HepG2 (cell line): ENCODE results near the gene GFY. TPM values are rescaled to one million over a fixed set of nuclear protein-coding genes. Genes with fewer than 3 reads are reported as not detected.

Experiments used
- CENPX ChIP-seq: sonication (generic); formaldehyde crosslinking; IDR thresholded peaks from 2 replicates; pipeline ENCODE4 v1.9.0; 2021; ENCODE audit warnings: mild to moderate bottlenecking, missing genetic modification reagents, moderate library complexity
- GATAD2A ChIP-seq: IDR thresholded peaks from 2 replicates; pipeline ENCODE4 v1.6.1; 2016
- HDAC2 ChIP-seq: sonication (generic); formaldehyde crosslinking; IDR thresholded peaks from 2 replicates; pipeline ENCODE4 v1.4.0; 2020; ENCODE audit warnings: missing genetic modification reagents
- HMGXB4 ChIP-seq, 2 experiments: sonication (generic) in 1 of 2; formaldehyde crosslinking in 1 of 2; IDR thresholded peaks; 2 replicates each; pipeline versions ENCODE4 v1.4.0 to v1.6.1; 2018 to 2020; ENCODE audit warnings: missing genetic modification reagents in 2 of 2, borderline replicate concordance in 1 of 2, low read depth in 1 of 2, mild to moderate bottlenecking in 1 of 2, missing biosample characterization in 1 of 2
- KAT2B ChIP-seq: fragments of 150-350 bp; IDR thresholded peaks from 2 replicates; pipeline ENCODE4 v1.6.1; 2014; ENCODE audit warnings: low read depth, low read length, borderline replicate concordance
- KLF15 ChIP-seq: sonication (generic); formaldehyde crosslinking; IDR thresholded peaks from 2 replicates; pipeline ENCODE4 v1.8.1; 2023; ENCODE audit warnings: borderline replicate concordance, mild to moderate bottlenecking, inconsistent platforms, missing genetic modification reagents, mixed read lengths
- MBNL3 ChIP-seq: fragments of 250-450 bp; sonication (Bioruptor Pico); conservative IDR thresholded peaks from 2 replicates; pipeline ENCODE4 v1.8.0; 2022; ENCODE audit warnings: mild to moderate bottlenecking, inconsistent platforms
- MTA1 ChIP-seq: sonication (generic); formaldehyde crosslinking; IDR thresholded peaks from 2 replicates; pipeline ENCODE4 v1.4.0; 2020; ENCODE audit warnings: missing genetic modification reagents, mild to moderate bottlenecking, borderline replicate concordance
- NFKBIZ ChIP-seq: IDR thresholded peaks from 2 replicates; pipeline ENCODE4 v1.6.1; 2018; ENCODE audit warnings: missing genetic modification reagents, missing compliant biosample characterization
- PLRG1 ChIP-seq: fragments of 450-650 bp; conservative IDR thresholded peaks from 2 replicates; pipeline ENCODE4 v1.6.1; 2016
- SRSF9 ChIP-seq: fragments of 200-400 bp; formaldehyde crosslinking; IDR thresholded peaks from 2 replicates; pipeline ENCODE4 v1.6.1; 2018; ENCODE audit warnings: borderline replicate concordance, mild to moderate bottlenecking, low read depth, low read length; ENCODE audit not compliant: insufficient read depth, poor library complexity, severe bottlenecking
- U2AF2 ChIP-seq: fragments of 200-400 bp; formaldehyde crosslinking; IDR thresholded peaks from 2 replicates; pipeline ENCODE4 v1.6.1; 2017; ENCODE audit warnings: low read depth, mild to moderate bottlenecking, low read length
- ZBTB2 ChIP-seq: sonication (generic); formaldehyde crosslinking; IDR thresholded peaks from 2 replicates; pipeline ENCODE4 v1.8.0; 2022; ENCODE audit warnings: low read depth, missing genetic modification reagents
- ZFP91 ChIP-seq: sonication (generic); formaldehyde crosslinking; IDR thresholded peaks from 2 replicates; pipeline ENCODE4 v1.9.0; 2022; ENCODE audit warnings: missing genetic modification reagents, mild to moderate bottlenecking, borderline replicate concordance
- ZMAT3 ChIP-seq: sonication (generic); formaldehyde crosslinking; conservative IDR thresholded peaks from 2 replicates; pipeline ENCODE4 v1.7.0; 2021; ENCODE audit warnings: missing genetic modification reagents
- ZNF136 ChIP-seq: sonication (generic); formaldehyde crosslinking; IDR thresholded peaks from 2 replicates; pipeline ENCODE4 v1.8.1; 2022; ENCODE audit warnings: low read depth, mild to moderate bottlenecking, moderate library complexity, missing genetic modification reagents
- ZNF180 ChIP-seq: sonication (generic); formaldehyde crosslinking; IDR thresholded peaks from 2 replicates; pipeline ENCODE4 v1.4.0; 2020; ENCODE audit warnings: low read depth, missing genetic modification reagents, borderline replicate concordance
- ZNF350 ChIP-seq: sonication (generic); formaldehyde crosslinking; IDR thresholded peaks from 2 replicates; pipeline ENCODE4 v1.4.0; 2020; ENCODE audit warnings: mild to moderate bottlenecking, low read depth, missing genetic modification reagents, borderline replicate concordance
- ZNF382 ChIP-seq: sonication (generic); formaldehyde crosslinking; IDR thresholded peaks from 2 replicates; pipeline ENCODE4 v1.5.0; 2020; ENCODE audit warnings: missing genetic modification reagents, mild to moderate bottlenecking, borderline replicate concordance
- ZNF460 ChIP-seq: sonication (generic); formaldehyde crosslinking; IDR thresholded peaks from 2 replicates; pipeline ENCODE4 v1.5.1; 2020; ENCODE audit warnings: missing genetic modification reagents, mild to moderate bottlenecking, borderline replicate concordance
- ZNF704 ChIP-seq: sonication (generic); formaldehyde crosslinking; IDR thresholded peaks from 2 replicates; pipeline ENCODE4 v1.8.1; 2023; ENCODE audit warnings: mild to moderate bottlenecking, inconsistent platforms, moderate library complexity, missing genetic modification reagents, borderline replicate concordance
- ZSCAN9 ChIP-seq: IDR thresholded peaks from 2 replicates; pipeline ENCODE4 v1.6.1; 2016; ENCODE audit warnings: borderline replicate concordance
- ZZZ3 ChIP-seq: sonication (generic); formaldehyde crosslinking; IDR thresholded peaks from 2 replicates; pipeline ENCODE4 v1.4.0; 2020; ENCODE audit warnings: missing genetic modification reagents, mild to moderate bottlenecking, borderline replicate concordance
- polyA plus RNA-seq, 8 experiments: library from polyadenylated mRNA; depleted of rRNA in 3 of 8; stranded (reverse) in 7 of 8; unstranded in 1 of 8; fragments of >200 nt; fragmentation: Illumina TruSeq in 4 of 8; extraction: Trizol in 4 of 8; gene quantifications; 2 replicates each; pipeline versions ENCODE4 v1.2.1 to v1.2.3, GENCODE V29; 2011 to 2016; ENCODE audit warnings: low read depth in 4 of 8, missing spikeins in 1 of 8, mixed read lengths in 1 of 8; ENCODE audit not compliant: insufficient read depth in 1 of 8
- total RNA-seq, 5 experiments: library from RNA; depleted of rRNA; stranded (reverse); fragments of >200 nt; fragmentation: Illumina TruSeq; extraction: Trizol; gene quantifications; 2 replicates each; pipeline ENCODE4 v1.2.3, GENCODE V29; 2016; ENCODE audit warnings: low read depth in 1 of 5

The GFY gene
- total and polyA plus RNA-seq, 2 of the 13 experiments (the other 11 are each of a cell fraction or from before 2014, with no cell fraction given), result not detected

GRCh38 chr19:49443366-49444099 is 18.3 kb downstream of the GFY start (continued):
- TF ChIP-seq ZBTB2 (CRISPR knock-in tag) (no peak), ZNF460 (CRISPR knock-in tag) (no peak), ZNF180 (no peak; the same call in 1 of the 2 replicates), ZNF136 (CRISPR knock-in tag) (0 out of 2 replicates have a peak, but pooled peaks have one; percentile 54), MTA1 (CRISPR knock-in tag) (peak; percentile 39; the same call in 1 of the 2 replicates), CENPX (CRISPR knock-in tag) (no peak), ZNF382 (CRISPR knock-in tag) (no peak), NFKBIZ (CRISPR knock-in tag) (no peak), U2AF2 (peak; percentile 67; the same call in 1 of the 2 replicates), HMGXB4 (CRISPR knock-in tag; IDR thresholded peaks at IDR 0.05; ENCODE audit: borderline replicate concordance in 1 of 2, low read depth in 1 of 2) (peak; percentile 86 to 99), ZNF704 (CRISPR knock-in tag) (peak; percentile 86; the same call in 1 of the 2 replicates), ZFP91 (CRISPR knock-in tag) (peak; percentile 81), PLRG1 (no peak), KLF15 (CRISPR knock-in tag) (no peak), SRSF9 (no peak), ZNF350 (CRISPR knock-in tag) (no peak), GATAD2A (0 out of 2 replicates have a peak, but pooled peaks have one; percentile 21), ZMAT3 (CRISPR knock-in tag) (no peak), ZSCAN9 (no peak), ZZZ3 (CRISPR knock-in tag) (no peak), MBNL3 (no peak), HDAC2 (CRISPR knock-in tag) (no peak), KAT2B (no peak)
